HepG2 (cell line): ENCODE data around the gene ARL2. TPM values are rescaled to one million over a fixed set of nuclear protein-coding genes. Genes with fewer than 3 reads are reported as not detected.
A peak's percentile ranks its signal among the peaks of the same experiment; 100 is the strongest.

Experiments used
- FOXK2 ChIP-seq: fragments of 450-650 bp; IDR thresholded peaks from 2 replicates; pipeline ENCODE4 v1.6.1; 2016
- GFI1 ChIP-seq: sonication (generic); formaldehyde crosslinking; IDR thresholded peaks from 2 replicates; pipeline ENCODE4 v1.5.0; 2020; ENCODE audit warnings: missing genetic modification reagents, mild to moderate bottlenecking, borderline replicate concordance
- KAT2B ChIP-seq: fragments of 150-350 bp; IDR thresholded peaks from 2 replicates; pipeline ENCODE4 v1.6.1; 2014; ENCODE audit warnings: low read depth, low read length, borderline replicate concordance
- MEIS1 ChIP-seq: sonication (generic); formaldehyde crosslinking; IDR thresholded peaks from 2 replicates; pipeline ENCODE4 v1.9.0; 2021; ENCODE audit warnings: mild to moderate bottlenecking, missing genetic modification reagents, moderate library complexity, borderline replicate concordance
- MTF2 ChIP-seq: sonication (generic); formaldehyde crosslinking; IDR thresholded peaks from 2 replicates; pipeline ENCODE4 v1.5.0; 2020; ENCODE audit warnings: missing genetic modification reagents, borderline replicate concordance
- NCOA5 ChIP-seq: sonication (generic); formaldehyde crosslinking; IDR thresholded peaks from 2 replicates; pipeline ENCODE4 v1.4.0; 2020; ENCODE audit warnings: missing genetic modification reagents
- SALL1 ChIP-seq: sonication (generic); formaldehyde crosslinking; IDR thresholded peaks from 2 replicates; pipeline ENCODE4 v1.8.0; 2022; ENCODE audit warnings: mild to moderate bottlenecking, missing genetic modification reagents
- SAP130 ChIP-seq: IDR thresholded peaks from 2 replicates; pipeline ENCODE4 v1.6.1; 2016; ENCODE audit warnings: low read depth
- ZFY ChIP-seq: sonication (generic); formaldehyde crosslinking; IDR thresholded peaks from 2 replicates; pipeline ENCODE4 v1.4.0; 2020; ENCODE audit warnings: missing genetic modification reagents
- ZNF224 ChIP-seq: sonication (generic); formaldehyde crosslinking; IDR thresholded peaks from 2 replicates; pipeline ENCODE4 v1.5.0; 2020; ENCODE audit warnings: mild to moderate bottlenecking, missing genetic modification reagents
- ZNF33A ChIP-seq: sonication (generic); formaldehyde crosslinking; IDR thresholded peaks from 2 replicates; pipeline ENCODE4 v1.5.1; 2020; ENCODE audit warnings: missing genetic modification reagents, mild to moderate bottlenecking, moderate library complexity, borderline replicate concordance
- ZNF383 ChIP-seq: sonication (generic); formaldehyde crosslinking; IDR thresholded peaks from 2 replicates; pipeline ENCODE4 v1.4.0; 2020; ENCODE audit warnings: missing genetic modification reagents, mild to moderate bottlenecking, borderline replicate concordance
- ZNF552 ChIP-seq: sonication (generic); formaldehyde crosslinking; IDR thresholded peaks from 2 replicates; pipeline ENCODE4 v1.9.0; 2022; ENCODE audit warnings: missing genetic modification reagents, mild to moderate bottlenecking, borderline replicate concordance
- ZNF563 ChIP-seq: sonication (generic); formaldehyde crosslinking; IDR thresholded peaks from 2 replicates; pipeline ENCODE4 v1.8.0; 2022; ENCODE audit warnings: mild to moderate bottlenecking, moderate library complexity, missing genetic modification reagents
- ZNF703 ChIP-seq: sonication (generic); formaldehyde crosslinking; IDR thresholded peaks from 2 replicates; pipeline ENCODE4 v1.5.1; 2020; ENCODE audit warnings: missing genetic modification reagents, mild to moderate bottlenecking, moderate library complexity, borderline replicate concordance
- ZNF775 ChIP-seq: sonication (generic); formaldehyde crosslinking; IDR thresholded peaks from 2 replicates; pipeline ENCODE4 v1.4.0; 2020; ENCODE audit warnings: missing genetic modification reagents, mild to moderate bottlenecking, moderate library complexity, borderline replicate concordance
- ZNF83 ChIP-seq: sonication (generic); formaldehyde crosslinking; IDR thresholded peaks from 2 replicates; pipeline ENCODE4 v1.4.0; 2020; ENCODE audit warnings: missing genetic modification reagents, mild to moderate bottlenecking, borderline replicate concordance
- polyA plus RNA-seq, 8 experiments: library from polyadenylated mRNA; depleted of rRNA in 3 of 8; stranded (reverse) in 7 of 8; unstranded in 1 of 8; fragments of >200 nt; fragmentation: Illumina TruSeq in 4 of 8; extraction: Trizol in 4 of 8; gene quantifications; 2 replicates each; pipeline versions ENCODE4 v1.2.1 to v1.2.3, GENCODE V29; 2011 to 2016; ENCODE audit warnings: low read depth in 4 of 8, missing spikeins in 1 of 8, mixed read lengths in 1 of 8; ENCODE audit not compliant: insufficient read depth in 1 of 8
- total RNA-seq, 5 experiments: library from RNA; depleted of rRNA; stranded (reverse); fragments of >200 nt; fragmentation: Illumina TruSeq; extraction: Trizol; gene quantifications; 2 replicates each; pipeline ENCODE4 v1.2.3, GENCODE V29; 2016; ENCODE audit warnings: low read depth in 1 of 5
- TF ChIP-seq, protein P1 (sequence below): sonication (generic); formaldehyde crosslinking; IDR thresholded peaks from 2 replicates; pipeline ENCODE4 v1.5.0; 2020; ENCODE audit warnings: mild to moderate bottlenecking, missing genetic modification reagents, borderline replicate concordance
- TF ChIP-seq, protein P2 (sequence below): sonication (generic); formaldehyde crosslinking; IDR thresholded peaks from 2 replicates; pipeline ENCODE4 v1.4.0; 2020; ENCODE audit warnings: mild to moderate bottlenecking, missing genetic modification reagents
- TF ChIP-seq, protein P3 (sequence below): IDR thresholded peaks from 2 replicates; pipeline ENCODE4 v1.6.1; 2016

The ARL2 gene
- total and polyA plus RNA-seq, 2 of the 13 experiments (the other 11 are each of a cell fraction or from before 2014, with no cell fraction given), result 82.9 to 84.4 TPM

DNA sequence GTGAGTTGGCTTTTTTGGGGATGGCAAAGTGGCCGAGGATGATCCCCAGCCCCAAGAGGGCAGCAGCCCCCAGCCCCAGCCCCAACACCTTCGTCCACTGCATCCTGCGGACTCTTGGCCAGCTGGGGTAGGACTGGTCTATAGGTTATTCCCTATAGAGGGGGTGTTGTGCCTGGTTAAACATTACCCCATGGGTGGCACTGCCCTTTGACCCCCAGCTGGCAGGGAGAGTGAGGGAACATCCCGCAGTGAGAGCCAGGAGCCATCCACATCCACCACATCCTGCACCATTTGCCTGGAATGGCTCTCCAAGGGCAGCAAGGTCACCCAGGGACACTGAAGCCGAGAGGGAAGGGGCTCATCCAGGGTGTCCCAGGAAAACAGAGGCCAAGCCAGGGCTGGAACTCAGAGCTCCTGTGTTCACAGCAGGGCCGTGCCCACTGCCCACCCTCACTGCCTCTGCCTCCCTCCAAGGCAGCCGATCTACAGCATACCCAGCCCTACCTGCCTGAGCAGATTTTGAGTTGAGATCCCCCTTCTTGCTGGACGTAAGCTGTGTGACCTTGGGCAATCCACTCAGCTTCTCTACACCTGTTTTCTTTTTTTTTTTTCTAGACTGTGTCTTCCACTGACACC, 44.6 kb downstream of the ARL2 start, which contains the start of gene NAALADL1 (continued):
- no peak for TF ChIP-seq ZNF703 (CRISPR knock-in tag)
- no peak for TF ChIP-seq ZNF383
- TF ChIP-seq, protein P1, sequence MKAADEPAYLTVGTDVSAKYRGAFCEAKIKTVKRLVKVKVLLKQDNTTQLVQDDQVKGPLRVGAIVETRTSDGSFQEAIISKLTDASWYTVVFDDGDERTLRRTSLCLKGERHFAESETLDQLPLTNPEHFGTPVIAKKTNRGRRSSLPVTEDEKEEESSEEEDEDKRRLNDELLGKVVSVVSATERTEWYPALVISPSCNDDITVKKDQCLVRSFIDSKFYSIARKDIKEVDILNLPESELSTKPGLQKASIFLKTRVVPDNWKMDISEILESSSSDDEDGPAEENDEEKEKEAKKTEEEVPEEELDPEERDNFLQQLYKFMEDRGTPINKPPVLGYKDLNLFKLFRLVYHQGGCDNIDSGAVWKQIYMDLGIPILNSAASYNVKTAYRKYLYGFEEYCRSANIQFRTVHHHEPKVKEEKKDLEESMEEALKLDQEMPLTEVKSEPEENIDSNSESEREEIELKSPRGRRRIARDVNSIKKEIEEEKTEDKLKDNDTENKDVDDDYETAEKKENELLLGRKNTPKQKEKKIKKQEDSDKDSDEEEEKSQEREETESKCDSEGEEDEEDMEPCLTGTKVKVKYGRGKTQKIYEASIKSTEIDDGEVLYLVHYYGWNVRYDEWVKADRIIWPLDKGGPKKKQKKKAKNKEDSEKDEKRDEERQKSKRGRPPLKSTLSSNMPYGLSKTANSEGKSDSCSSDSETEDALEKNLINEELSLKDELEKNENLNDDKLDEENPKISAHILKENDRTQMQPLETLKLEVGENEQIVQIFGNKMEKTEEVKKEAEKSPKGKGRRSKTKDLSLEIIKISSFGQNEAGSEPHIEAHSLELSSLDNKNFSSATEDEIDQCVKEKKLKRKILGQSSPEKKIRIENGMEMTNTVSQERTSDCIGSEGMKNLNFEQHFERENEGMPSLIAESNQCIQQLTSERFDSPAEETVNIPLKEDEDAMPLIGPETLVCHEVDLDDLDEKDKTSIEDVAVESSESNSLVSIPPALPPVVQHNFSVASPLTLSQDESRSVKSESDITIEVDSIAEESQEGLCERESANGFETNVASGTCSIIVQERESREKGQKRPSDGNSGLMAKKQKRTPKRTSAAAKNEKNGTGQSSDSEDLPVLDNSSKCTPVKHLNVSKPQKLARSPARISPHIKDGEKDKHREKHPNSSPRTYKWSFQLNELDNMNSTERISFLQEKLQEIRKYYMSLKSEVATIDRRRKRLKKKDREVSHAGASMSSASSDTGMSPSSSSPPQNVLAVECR (CRISPR knock-in tag), result peak; percentile 60; the same call in 1 of the 2 replicates
- TF ChIP-seq FOXK2, result no peak
- TF ChIP-seq SALL1 (CRISPR knock-in tag), result no peak
- TF ChIP-seq NCOA5 (CRISPR knock-in tag), result no peak
- TF ChIP-seq KAT2B, result no peak
- no peak for TF ChIP-seq ZNF224
- TF ChIP-seq ZNF83, result no peak
- TF ChIP-seq, protein P2, sequence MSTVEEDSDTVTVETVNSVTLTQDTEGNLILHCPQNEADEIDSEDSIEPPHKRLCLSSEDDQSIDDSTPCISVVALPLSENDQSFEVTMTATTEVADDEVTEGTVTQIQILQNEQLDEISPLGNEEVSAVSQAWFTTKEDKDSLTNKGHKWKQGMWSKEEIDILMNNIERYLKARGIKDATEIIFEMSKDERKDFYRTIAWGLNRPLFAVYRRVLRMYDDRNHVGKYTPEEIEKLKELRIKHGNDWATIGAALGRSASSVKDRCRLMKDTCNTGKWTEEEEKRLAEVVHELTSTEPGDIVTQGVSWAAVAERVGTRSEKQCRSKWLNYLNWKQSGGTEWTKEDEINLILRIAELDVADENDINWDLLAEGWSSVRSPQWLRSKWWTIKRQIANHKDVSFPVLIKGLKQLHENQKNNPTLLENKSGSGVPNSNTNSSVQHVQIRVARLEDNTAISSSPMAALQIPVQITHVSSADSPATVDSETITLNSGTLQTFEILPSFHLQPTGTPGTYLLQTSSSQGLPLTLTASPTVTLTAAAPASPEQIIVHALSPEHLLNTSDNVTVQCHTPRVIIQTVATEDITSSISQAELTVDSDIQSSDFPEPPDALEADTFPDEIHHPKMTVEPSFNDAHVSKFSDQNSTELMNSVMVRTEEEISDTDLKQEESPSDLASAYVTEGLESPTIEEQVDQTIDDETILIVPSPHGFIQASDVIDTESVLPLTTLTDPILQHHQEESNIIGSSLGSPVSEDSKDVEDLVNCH (CRISPR knock-in tag), result no peak
- TF ChIP-seq, protein P3, sequence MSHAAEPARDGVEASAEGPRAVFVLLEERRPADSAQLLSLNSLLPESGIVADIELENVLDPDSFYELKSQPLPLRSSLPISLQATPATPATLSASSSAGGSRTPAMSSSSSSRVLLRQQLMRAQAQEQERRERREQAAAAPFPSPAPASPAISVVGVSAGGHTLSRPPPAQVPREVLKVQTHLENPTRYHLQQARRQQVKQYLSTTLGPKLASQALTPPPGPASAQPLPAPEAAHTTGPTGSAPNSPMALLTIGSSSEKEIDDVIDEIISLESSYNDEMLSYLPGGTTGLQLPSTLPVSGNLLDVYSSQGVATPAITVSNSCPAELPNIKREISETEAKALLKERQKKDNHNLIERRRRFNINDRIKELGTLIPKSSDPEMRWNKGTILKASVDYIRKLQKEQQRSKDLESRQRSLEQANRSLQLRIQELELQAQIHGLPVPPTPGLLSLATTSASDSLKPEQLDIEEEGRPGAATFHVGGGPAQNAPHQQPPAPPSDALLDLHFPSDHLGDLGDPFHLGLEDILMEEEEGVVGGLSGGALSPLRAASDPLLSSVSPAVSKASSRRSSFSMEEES (CRISPR knock-in tag), result no peak
- TF ChIP-seq SAP130 (CRISPR knock-in tag), result peak; percentile 69
- TF ChIP-seq ZNF552 (CRISPR knock-in tag), result no peak
- TF ChIP-seq ZNF563, result 0 out of 2 replicates have a peak, but pooled peaks have one; percentile 4
- no peak for TF ChIP-seq MTF2 (CRISPR knock-in tag)
- TF ChIP-seq GFI1, result no peak
- no peak for TF ChIP-seq ZNF33A (CRISPR knock-in tag)
- 0 out of 2 replicates have a peak, but pooled peaks have one; percentile 10 for TF ChIP-seq ZFY (CRISPR knock-in tag)
- peak; percentile 59; the same call in 1 of the 2 replicates for TF ChIP-seq MEIS1 (CRISPR knock-in tag)
- no peak for TF ChIP-seq ZNF775 (CRISPR knock-in tag)
